LoVo (cell line): ENCODE measurements around the gene CNTN5.
"Not testable (repeated sequence)": the region's sequence is repeated elsewhere in the genome, so short reads cannot be mapped to it uniquely, and the experiment has no call there.

Source experiments
- DNase-seq: peaks from one replicate; pipeline ENCODE4 v3.0.0-alpha.2; 2016; ENCODE audit warnings: low spot score

Gene CNTN5

DNA sequence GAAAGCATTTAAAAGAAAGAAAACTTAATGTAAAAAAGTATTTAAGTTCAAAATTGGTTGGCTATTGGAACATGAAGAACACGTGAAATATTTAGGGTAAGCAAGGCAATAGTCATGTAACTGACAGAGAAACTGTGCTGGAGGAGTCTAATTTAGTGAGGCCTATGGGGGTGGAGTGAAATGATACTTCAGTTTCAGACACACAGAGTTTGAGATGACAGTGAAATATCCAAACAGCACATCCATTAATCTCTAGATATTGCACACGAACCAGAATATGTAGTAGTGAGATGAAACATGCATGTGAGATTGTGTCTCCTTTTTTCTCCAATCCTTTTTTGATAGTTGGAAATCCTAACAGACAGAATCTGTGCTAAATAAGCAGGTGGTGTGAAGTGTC, 739.0 kb downstream of the CNTN5 start:
- no peak for DNase-seq

DNA sequence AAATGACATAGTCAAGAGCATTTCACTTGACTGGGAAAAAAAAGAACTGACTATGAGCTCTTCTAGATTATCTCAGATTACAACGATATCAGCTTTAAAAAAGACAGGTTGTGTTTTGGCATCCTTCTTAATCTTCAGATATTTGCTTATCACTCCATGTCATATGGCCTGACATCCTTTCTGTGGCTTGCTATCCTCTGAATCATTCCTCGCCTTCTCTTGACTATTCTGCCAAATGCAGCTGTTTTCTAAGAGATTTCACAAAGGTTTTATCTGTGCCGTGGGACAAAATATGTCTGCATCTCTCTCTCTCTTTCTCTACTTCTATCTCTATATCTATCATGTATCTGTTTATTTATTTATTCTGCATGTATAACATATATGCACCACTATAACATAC, 746.1 kb downstream of the CNTN5 start:
- DNase-seq = no peak

GRCh38 chr11:99773646-99774045, 752.9 kb downstream of the CNTN5 start:
- DNase-seq = no peak

DNA sequence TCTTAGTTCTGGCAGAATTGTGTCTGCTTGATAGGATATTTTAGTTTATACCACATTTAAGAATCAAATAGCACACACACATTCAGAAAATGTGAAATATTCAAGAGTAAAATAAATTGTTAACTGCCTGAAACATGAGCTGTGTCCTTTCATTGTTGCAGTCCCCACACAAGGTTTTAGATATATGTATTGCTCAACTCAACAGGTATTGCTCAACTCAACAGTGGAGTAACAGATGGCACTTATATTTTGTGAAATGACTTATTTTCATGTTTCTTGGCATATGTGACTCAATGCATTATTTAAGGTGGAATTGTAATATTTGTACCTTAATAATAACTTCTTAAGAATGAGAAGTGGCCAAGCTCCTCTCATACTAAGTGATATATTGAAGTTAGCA, 760.3 kb downstream of the CNTN5 start:
- DNase-seq = no peak

GRCh38 chr11:99791354-99791753, 770.6 kb downstream of the CNTN5 start:
- no peak for DNase-seq

DNA sequence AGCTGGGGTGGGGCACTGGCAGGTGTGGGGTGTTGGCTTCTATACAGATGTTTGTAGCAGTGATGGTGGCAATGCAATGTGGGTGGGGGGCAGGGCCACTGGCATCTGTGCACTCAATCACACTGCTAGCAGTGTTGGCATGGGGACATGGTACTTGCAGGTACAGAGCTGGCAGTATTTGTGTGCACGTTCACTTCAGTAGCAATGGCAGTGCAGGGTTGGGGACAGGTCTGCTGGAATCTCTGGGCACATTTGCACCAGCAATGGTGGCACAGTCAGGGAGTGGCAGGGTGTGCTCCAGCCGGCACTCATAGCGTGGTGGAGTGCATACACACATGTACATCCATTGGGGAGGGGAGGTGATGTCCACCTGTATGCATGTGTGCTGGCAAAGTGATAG, 775.2 kb downstream of the CNTN5 start:
- DNase-seq = no peak

GRCh38 chr11:99803501-99803900, 782.8 kb downstream of the CNTN5 start:
- no peak for DNase-seq

- no peak for DNase-seq
Measured at GRCh38 chr11:99812516-99812915, 791.8 kb downstream of the CNTN5 start.

- no peak for DNase-seq
Measured at GRCh38 chr11:99814021-99814420, 793.3 kb downstream of the CNTN5 start.

- DNase-seq = no peak
Measured at GRCh38 chr11:99814738-99815137, 794.0 kb downstream of the CNTN5 start.

GRCh38 chr11:99818991-99819390, 798.2 kb downstream of the CNTN5 start:
- DNase-seq = no peak

DNA sequence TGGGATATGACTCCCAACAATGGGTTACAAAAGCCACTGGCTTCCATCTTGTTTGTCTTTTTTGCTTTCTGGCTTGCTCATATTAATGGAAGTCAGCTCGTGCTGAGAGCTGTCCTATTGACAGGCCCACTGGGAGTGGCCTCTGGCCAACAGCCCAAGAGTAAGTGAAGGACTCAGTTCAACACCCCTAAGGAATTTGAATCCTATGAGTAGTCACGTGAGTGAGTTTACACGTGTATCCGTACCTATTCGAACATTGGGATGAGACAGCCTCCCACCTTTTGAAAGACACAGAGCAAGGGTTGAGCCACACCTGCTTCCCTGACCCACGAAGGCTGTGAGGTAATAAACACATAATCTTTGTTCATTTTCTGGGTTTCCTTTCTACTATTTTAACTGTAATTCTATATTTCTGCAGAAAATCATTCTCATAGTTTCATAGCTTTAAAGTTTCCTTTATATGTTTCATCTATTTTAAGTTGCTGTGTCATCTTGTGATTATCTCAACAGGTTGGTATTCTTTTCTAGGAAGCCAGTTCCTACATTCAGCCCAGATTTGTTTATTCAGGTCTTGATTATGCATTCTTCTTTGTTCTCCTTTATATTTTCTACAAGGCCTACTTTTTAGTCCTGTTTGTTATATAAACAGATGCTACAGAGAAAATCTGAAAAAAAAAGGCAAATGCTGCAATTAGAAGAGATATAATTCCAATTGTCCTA, 802.3 kb downstream of the CNTN5 start:
- no peak for DNase-seq

DNA sequence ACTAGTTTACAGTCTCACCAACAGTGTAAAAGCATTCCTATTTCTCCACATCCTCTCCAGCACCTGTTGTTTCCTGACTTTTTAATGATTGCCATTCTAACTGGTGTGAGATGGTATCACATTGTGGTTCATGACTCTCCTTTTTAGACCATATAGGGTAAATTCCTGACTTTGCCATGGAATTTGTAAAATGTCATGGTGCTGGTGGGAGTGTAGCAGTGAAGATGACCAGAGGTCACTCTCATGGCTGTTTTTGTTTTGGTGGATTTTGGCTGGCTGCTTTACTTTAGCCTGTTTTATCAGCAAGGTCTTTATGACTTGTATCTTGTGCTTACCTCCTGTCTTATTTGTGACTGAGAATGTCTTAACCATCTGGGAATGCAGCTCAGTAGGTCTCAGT, 816.0 kb downstream of the CNTN5 start:
- DNase-seq = not testable (repeated sequence)

DNA sequence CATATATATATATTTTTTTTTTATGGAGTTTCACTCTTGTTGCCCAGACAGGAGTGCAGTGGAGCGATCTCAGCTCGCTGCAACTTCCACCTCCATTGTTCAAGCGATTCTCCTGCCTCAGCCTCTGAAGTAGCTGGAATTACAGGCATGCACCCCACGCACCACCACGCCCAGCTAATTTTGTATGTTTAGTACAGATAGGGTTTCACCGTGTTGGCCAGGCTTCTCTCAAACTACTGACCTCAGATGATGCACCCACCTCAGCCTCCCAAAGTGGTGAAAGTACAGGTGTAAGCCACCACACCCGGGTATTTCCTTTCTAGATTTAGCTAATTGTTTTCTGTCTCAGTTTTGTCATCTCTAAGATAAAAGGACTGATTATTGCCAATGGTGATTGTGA, 821.1 kb downstream of the CNTN5 start:
- no peak for DNase-seq

GRCh38 chr11:99865951-99866350, 845.2 kb downstream of the CNTN5 start:
- no peak for DNase-seq

DNA sequence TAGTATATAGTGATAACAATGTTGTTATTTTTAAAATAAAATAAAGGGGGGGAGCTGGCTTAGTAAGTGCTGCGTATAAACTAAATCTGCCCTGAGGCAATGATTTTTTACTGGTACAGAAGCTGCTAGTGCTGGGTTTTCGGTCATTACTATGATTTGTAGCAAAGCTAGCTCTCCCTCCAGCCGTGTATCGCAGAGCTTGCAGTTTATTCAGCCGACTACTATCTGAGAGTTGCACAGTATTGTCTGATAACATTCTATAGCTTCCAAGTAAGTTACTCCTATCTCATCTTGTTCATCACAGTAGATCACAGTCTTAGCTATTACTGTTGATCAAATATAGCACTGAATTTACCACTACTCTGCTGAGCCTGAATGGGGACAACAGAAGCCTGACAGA, 860.9 kb downstream of the CNTN5 start:
- no peak for DNase-seq

DNA sequence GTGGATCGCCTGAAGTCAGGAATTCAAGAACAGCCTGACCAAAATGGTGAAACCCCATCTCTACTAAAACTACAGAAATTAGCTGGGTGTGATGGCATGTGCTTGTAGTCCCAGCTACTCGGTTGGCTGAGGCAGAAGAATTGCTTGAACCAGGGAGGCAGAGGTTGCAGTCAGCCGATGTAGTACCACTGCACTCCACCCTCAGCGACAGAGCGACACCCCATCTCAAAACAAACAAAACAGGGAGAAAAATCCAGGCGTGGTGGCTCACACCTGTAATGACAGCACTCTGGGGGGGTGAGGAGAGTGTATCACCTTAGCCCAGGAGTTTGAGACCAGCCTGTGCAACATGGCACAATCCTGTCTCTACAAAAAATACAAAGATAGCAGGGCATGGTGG, 864.0 kb downstream of the CNTN5 start:
- DNase-seq = no peak

DNA sequence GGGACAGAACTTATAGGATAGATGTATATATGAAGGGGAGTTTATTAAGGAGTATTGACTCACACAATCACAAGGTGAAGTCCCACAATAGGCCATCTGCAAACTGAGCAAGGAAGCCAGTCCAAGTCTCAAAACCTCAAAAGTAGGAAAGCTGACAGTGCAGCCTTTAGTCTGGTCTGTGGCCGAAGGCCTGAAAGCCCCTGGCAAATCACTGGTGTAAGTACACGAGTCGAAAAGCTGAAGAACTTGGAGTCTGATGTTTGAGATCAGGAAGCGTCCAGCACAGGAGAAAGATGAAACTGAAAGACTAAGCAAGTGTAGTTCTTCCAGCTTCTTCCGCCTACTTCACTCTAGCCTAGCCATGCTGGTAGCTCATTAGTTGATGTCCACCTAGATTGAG, 866.7 kb downstream of the CNTN5 start:
- DNase-seq = no peak

DNA sequence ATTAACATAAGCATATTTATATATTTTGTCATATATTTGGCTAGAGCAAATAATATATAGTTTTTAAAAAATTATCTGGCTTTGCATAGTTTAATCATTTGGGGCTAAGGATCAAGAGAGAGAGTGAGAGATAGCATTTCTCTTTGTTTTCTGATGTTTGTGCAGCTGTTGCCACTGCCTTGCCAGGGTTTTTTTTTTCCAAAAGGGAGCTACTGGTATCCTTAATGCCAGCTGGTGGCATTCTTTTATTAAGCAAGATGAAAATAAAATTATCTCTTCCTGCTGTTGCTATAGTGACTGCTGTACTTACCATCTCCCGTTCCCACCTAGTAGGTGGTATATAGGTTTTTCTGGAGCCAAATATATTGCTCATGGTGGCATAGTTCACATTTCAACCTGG, 873.1 kb downstream of the CNTN5 start:
- DNase-seq = no peak

DNA sequence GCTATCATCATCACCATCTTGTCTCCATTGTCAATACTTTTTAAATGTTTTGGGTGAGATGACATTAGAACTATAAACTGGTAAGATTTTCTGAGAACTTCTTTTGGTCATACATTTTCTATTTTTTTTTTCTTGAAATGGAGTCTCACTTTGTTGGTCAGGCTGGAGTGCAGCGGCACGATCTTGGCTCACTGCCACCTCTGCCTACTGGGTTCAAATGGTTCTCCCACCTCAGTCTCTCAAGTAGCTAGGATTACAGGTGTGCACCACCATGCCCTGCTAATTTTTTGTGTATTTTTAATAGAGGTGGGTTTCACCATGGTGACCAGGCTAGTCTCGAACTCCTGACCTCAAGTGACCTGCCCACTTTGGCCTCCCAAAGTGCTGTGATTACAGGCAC, 880.4 kb downstream of the CNTN5 start:
- DNase-seq = no peak

DNA sequence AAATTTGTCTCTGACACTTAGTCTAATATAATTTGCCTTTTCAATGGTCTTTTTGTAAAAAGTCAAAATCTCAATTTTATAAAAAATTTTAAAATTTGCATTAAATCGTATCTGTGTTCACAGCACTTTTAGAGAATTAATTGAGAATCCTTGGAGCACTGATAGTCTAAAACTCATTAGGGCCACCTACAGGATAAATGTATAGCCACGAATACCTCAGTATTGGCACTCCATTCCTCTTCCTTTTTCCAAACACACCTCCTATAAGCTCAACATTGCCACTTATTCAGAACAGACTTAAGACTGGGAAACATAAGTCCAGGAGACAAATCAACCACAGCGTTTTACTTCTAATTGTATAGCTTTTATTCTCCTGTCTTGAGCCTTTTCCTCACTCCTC, 890.4 kb downstream of the CNTN5 start:
- DNase-seq = no peak

DNA sequence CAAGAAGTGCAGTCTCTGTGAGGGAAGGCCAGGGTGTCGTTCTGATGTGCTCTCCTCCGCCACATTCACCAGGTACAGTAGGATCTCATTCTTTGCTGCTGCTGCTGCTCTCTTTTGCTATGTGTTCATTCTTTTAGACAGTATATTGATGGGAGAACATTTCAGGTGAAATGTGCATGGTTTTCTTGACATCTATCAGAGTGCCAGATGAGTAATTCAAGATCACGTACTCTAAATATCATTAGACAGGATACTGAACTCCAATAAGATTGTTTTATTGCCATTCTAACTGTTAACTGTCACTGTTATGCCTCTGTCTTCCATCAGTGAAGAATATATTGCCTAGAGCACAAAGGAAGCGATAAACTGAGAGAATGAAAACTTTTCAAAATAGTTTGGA, 895.3 kb downstream of the CNTN5 start:
- no peak for DNase-seq

- no peak for DNase-seq
Measured at GRCh38 chr11:99918761-99919160, 898.0 kb downstream of the CNTN5 start.

DNA sequence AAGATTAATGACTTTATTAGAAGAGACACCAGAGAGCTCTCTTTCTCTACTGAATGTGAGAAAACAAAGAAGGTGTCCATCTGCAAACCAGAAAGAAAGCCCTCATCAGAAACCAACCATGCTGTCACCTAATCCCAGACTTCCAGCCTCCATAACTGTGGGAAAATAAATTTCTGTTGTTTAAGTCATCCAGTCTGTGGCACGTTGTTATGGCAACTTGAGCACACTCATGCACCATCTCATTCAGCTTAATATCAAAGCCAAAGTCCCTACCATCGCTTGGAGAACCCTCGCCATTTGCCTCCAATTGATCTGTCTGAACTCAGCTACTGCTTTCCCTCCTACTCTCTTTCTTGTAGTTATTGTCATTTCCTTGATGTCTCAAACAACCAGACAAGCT, 900.2 kb downstream of the CNTN5 start:
- DNase-seq = no peak

GRCh38 chr11:99925968-99926367, 905.2 kb downstream of the CNTN5 start:
- no peak for DNase-seq
